Measurements from ENCODE around the gene TAF11L11.
"Not testable (repeated sequence)": the region's sequence is repeated elsewhere in the genome, so short reads cannot be mapped to it uniquely, and the experiment has no call there.

Gene TAF11L11

GRCh38 chr5:17603880-17604279 is at the start of gene TAF11L11:
TSS of gene TAF11L11 (plus strand) at chr5:17604183.
- DNase-seq, result not testable (repeated sequence)

DNA sequence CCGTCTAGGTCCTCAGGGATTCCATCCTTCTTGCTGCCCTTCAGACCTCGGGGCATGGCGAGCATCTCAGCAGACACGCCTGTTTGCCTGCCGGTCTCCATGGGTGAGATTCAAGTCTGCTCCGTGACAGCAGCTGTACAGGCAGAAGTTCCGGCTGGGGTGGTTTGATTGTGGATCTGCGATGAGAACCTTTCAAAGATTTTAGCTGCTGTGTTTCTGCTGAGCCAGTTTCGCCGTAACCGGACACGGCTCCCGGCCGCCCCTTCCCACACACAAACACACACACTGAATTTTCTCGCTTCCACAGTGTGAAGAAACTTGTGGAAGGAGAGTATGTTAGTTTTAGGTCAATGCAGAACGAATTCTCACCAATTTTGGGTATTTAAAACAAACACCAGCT is 18.3 kb upstream of the TAF11L11 start, which contains the start of gene TAF11L7:
Gene TAF11L7 (minus strand): TSS at position 101 of the 400 bp plus-strand sequence.
- DNase-seq, result not testable (repeated sequence)

- DNase-seq, result not testable (repeated sequence)
Observed at GRCh38 chr5:17590860-17591259, 13.1 kb upstream of the TAF11L11 start, which contains the start of gene TAF11L8. TSS of gene TAF11L8 (minus strand) at chr5:17590960.

DNA sequence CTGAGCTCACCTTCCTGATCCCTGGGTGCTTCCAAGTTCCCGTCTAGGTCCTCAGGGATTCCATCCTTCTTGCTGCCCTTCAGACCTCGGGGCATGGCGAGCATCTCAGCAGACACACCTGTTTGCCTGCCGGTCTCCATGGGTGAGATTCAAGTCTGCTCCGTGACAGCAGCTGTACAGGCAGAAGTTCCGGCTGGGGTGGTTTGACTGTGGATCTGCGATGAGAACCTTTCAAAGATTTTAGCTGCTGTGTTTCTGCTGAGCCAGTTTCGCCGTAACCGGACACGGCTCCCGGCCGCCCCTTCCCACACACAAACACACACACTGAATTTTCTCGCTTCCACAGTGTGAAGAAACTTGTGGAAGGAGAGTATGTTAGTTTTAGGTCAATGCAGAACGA is 9.7 kb upstream of the TAF11L11 start, which contains the start of gene TAF11L9:
Gene TAF11L9 (minus strand): TSS at position 140 of the 400 bp plus-strand sequence.
- DNase-seq, result not testable (repeated sequence)

GRCh38 chr5:17597728-17598127 is 6.3 kb upstream of the TAF11L11 start, which contains the start of gene TAF11L10:
TSS of gene TAF11L10 (minus strand) at chr5:17597828.
- not testable (repeated sequence) for DNase-seq

GRCh38 chr5:17604951-17605350 is 968 bp downstream of the TAF11L11 start:
- DNase-seq, result no peak

GRCh38 chr5:17607461-17607860 is 3.5 kb downstream of the TAF11L11 start:
- not testable (repeated sequence) for DNase-seq

DNA sequence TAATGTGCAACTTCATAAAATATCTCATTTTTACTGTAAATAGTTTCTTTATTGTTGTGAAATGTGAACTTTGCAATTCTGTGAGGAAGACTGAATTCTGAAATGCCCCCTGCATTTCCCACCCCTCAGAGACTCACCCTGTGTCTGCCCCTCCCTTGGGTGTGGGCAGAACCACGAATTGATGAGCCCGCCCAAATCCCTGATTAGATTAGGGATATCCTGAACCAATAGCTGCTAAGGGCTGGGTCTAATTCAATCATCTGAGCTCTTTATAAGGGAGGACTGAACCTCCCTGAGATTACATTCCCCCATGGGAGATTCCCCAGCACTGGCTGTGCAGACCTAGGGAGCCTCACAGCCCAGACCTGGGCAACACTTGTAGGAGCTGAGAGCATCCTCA is 6.1 kb downstream of the TAF11L11 start, which contains the start of gene TAF11L12:
Gene TAF11L12 (plus strand): TSS at position 301 of the 400 bp plus-strand sequence.
- not testable (repeated sequence) for DNase-seq

- DNase-seq, result no peak
Observed at GRCh38 chr5:17614872-17615605, 11.1 kb downstream of the TAF11L11 start.

- no peak for DNase-seq
Observed at GRCh38 chr5:17619354-17619753, 15.4 kb downstream of the TAF11L11 start.

DNA sequence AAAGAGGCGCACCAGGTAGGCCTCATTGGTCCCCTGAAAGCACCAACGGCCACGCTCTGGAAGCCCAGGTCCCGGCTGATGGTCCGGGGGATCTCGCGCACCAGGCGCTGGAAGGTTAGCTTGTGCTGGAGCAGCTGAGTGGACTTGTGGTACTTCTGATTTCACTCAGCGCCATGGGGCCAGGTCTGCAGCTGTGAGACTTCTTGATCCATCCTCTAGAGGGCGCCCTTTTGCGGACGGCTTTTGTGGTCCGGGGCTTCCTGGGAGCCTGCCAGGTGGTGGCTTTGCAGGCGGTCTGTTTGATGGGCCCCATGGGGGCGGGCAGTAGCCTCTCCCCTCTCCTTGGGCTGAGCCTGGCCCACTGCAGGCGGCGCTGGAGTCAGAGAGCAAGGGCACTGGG is 16.6 kb downstream of the TAF11L11 start:
- DNase-seq, result no peak

DNA sequence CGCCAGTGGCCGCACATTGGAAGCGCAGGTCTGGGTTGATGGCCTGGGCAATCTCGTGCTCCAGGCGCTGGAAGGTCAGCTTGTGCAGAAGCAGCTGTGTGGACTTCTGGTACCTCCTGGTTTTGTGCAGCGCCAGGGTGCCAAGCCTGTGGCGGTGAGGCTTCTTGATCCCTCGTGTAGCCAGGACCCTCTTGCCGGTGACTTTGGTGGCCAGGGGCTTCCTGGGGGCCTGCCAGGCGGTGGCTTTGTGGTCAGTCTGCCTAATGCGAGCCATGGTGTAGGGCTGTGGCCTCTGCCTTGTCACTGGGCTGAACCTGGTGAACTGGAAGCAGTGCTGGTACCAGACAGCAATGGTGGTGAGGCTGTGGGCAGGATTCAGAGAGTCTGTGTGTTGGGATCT is 21.7 kb downstream of the TAF11L11 start:
- DNase-seq, result no peak

DNA sequence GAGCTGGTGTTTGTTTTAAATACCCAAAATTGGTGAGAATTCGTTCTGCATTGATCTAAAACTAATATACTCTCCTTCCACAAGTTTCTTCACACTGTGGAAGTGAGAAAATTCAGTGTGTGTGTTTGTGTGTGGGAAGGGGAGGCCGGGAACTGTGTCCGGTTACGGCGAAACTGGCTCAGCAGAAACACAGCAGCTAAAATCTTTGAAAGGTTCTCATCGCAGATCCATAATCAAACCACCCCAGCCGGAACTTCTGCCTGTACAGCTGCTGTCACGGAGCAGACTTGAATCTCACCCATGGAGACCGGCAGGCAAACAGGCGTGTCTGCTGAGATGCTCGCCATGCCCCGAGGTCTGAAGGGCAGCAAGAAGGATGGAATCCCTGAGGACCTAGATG is 27.8 kb downstream of the TAF11L11 start, which contains the start of gene TAF11L13:
Gene TAF11L13 (plus strand): TSS at position 301 of the 400 bp plus-strand sequence.
- DNase-seq, result not testable (repeated sequence)

DNA sequence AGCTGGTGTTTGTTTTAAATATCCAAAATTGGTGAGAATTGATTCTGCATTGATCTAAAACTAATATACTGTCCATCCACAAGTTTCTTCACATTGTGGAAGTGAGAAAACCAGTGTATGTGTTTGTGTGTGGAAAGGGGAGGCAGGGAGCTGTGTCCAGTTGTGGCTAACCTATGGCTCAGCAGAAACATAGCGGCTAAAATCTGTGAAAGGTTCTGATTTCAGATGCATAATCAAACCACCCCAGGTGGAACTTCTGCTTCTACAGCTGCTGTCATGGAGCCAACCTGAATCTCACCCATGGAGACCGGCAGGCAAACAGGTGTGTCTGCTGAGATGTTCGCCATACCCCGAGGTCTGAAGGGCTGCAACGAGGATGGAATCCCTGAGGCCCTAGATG is 30.2 kb downstream of the TAF11L11 start, which contains the start of gene TAF11L14:
Gene TAF11L14 (plus strand): TSS at position 301 of the 400 bp plus-strand sequence.
- DNase-seq, result no peak

GRCh38 chr5:17649232-17649631 is 45.2 kb downstream of the TAF11L11 start:
- DNase-seq, result not testable (repeated sequence)

DNA sequence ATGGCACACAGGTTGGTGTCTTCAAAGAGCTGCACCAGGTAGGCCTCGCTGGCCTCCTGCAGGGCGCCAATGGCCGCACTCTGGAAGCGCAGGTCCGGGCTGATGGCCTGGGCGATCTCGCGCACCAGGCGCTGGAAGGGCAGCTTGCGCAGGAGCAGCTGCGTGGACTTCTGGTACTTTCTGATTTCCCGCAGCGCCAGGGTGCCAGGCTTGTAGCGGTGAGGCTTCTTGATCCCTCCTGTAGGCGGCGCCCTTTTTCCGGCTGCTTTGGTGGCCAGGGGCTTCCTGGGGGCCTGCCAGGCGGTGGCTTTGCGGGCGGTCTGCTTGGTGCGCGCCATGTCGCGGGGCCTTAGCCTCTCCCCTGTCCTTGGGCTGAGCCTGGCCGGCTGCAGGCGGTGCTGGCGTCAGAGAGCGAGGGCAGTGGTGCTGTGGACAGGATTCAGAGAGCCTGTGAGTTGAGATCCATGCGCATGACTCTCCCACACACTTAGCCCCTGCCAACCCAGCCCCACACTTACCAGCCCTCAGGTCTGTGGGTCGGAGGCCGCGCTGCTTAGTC is 51.3 kb downstream of the TAF11L11 start:
- DNase-seq, result not testable (repeated sequence)

Measured in NCI-H510A treated with DMSO at 0.1 percent for 48 hours (cell line).